Fibroblast of the aortic adventitia (primary cell): ENCODE measurements around the gene NME5. TPM values are rescaled to one million over a fixed set of nuclear protein-coding genes. Genes with fewer than 3 reads are reported as not detected.

Experiments
- DNase-seq: peaks from one replicate; pipeline ENCODE4 v3.0.0-alpha.2; 2010; ENCODE audit warnings: low read depth
- H3K4me3 ChIP-seq: 2 replicates; pipeline ENCODE4 v1.5.1; 2011; ENCODE audit warnings: low read depth, mild to moderate bottlenecking, control low read depth, low read length, moderate library complexity
- total RNA-seq: library from RNA; depleted of rRNA; stranded (reverse); fragments of >200 nt; gene quantifications from 2 replicates; pipeline ENCODE4 v1.2.3, GENCODE V29; 2012; ENCODE audit warnings: low replicate concordance
- TF ChIP-seq, protein P1 (sequence below): IDR thresholded peaks from 2 replicates; pipeline ENCODE4 v1.5.1; 2011; ENCODE audit warnings: mild to moderate bottlenecking, low read length, control low read depth, inconsistent platforms; ENCODE audit not compliant: insufficient read depth

Gene NME5
- total RNA-seq, 1 donor: 6.0 TPM

- no peak for DNase-seq
- H3K4me3 ChIP-seq: no peak overlapping the region
- TF ChIP-seq, protein P1, sequence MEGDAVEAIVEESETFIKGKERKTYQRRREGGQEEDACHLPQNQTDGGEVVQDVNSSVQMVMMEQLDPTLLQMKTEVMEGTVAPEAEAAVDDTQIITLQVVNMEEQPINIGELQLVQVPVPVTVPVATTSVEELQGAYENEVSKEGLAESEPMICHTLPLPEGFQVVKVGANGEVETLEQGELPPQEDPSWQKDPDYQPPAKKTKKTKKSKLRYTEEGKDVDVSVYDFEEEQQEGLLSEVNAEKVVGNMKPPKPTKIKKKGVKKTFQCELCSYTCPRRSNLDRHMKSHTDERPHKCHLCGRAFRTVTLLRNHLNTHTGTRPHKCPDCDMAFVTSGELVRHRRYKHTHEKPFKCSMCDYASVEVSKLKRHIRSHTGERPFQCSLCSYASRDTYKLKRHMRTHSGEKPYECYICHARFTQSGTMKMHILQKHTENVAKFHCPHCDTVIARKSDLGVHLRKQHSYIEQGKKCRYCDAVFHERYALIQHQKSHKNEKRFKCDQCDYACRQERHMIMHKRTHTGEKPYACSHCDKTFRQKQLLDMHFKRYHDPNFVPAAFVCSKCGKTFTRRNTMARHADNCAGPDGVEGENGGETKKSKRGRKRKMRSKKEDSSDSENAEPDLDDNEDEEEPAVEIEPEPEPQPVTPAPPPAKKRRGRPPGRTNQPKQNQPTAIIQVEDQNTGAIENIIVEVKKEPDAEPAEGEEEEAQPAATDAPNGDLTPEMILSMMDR: no peak
Measured at GRCh38 chr5:138111181-138111580, 28.0 kb downstream of the NME5 start.

GRCh38 chr5:138110266-138110963, 28.8 kb downstream of the NME5 start:
- TF ChIP-seq, protein P1: no peak
- no peak overlapping the region for H3K4me3 ChIP-seq
- DNase-seq: no peak

- TF ChIP-seq, protein P1: no peak
- DNase-seq: no peak
- H3K4me3 ChIP-seq: no peak overlapping the region
Measured at GRCh38 chr5:138109463-138110265, 29.6 kb downstream of the NME5 start.

DNA sequence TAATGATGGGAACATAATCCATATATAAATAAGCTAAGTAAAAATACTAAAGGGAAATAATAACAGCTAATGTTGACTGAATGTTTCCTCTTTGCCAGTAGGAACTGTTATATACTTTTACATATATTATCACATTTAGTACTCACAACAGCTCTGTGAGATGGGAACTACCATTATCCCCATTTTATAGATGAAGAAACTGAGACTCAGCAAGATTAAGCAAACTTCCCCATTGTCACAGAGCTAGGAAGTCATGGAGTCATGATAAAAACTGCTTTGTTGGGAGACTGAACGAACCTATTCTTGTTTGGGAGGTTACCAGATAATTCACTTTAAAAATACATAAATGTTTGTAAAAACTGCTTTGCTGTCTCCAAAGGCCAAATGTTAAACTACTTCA, 32.0 kb downstream of the NME5 start:
- no peak overlapping the region for H3K4me3 ChIP-seq
- TF ChIP-seq, protein P1: no peak
- DNase-seq: no peak

DNA sequence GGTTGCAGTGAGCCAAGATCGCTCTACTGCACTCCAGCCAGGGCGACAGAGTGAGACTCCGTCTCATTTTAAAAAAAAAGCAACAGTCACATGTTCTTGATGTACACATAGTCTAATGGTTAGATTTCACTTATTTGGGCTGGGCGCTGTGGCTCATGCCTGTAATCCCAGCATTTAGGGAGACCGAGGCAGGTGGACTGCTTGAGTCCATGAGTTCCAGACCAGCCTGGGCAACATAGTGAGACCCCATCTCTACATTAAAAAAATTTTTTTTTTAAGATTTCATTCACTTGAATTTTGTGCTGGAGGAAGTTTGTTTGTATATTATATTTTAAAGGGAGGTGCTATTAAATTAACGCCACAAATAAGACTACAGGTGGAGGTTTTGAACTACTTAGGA, 33.5 kb downstream of the NME5 start:
- no peak overlapping the region for H3K4me3 ChIP-seq
- TF ChIP-seq, protein P1: no peak
- DNase-seq: no peak

GRCh38 chr5:138103319-138103637, 36.0 kb downstream of the NME5 start:
- TF ChIP-seq, protein P1: no peak
- no peak for DNase-seq
- no peak overlapping the region for H3K4me3 ChIP-seq
